ENCODE data around the gene SEMA6C.

SEMA6C gene

GRCh38 chr1:151165738-151166504 lies 19.5 kb upstream of the SEMA6C start, which contains the start of the genes LYSMD1 and SCNM1:
LYSMD1 (minus strand) TSS chr1:151165902; CDS start chr1:151165258, 644 bp downstream.
SCNM1 (plus strand) TSS chr1:151166144; CDS start chr1:151166153, 9 bp downstream.
- TF ChIP-seq CREB5 (CRISPR knock-in tag; IDR thresholded peaks at IDR 0.05; ENCODE audit: low read depth) (no peak), ARNTL (CRISPR knock-in tag; IDR thresholded peaks at IDR 0.05; ENCODE audit: borderline replicate concordance, low read depth) (no peak), ZC3H10 (CRISPR knock-in tag; IDR thresholded peaks at IDR 0.05) (0 out of 2 replicates have a peak, but pooled peaks have one; percentile 61), ZNF70 (CRISPR knock-in tag; IDR thresholded peaks at IDR 0.05) (no peak), CSDC2 (CRISPR knock-in tag; IDR thresholded peaks at IDR 0.05) (no peak), POU6F1 (CRISPR knock-in tag; IDR thresholded peaks at IDR 0.05; ENCODE audit: borderline replicate concordance, low read depth) (peak; percentile 89; the same call in 1 of the 2 replicates), GLIS3 (CRISPR knock-in tag; IDR thresholded peaks at IDR 0.05) (no peak), SNAI2 (CRISPR knock-in tag; IDR thresholded peaks at IDR 0.05) (no peak), TOX (CRISPR knock-in tag; IDR thresholded peaks at IDR 0.05; ENCODE audit: borderline replicate concordance) (no peak; the same call in 1 of the 2 replicates), OSR1 (CRISPR knock-in tag; IDR thresholded peaks at IDR 0.05) (no peak), ZNF8 (CRISPR knock-in tag; IDR thresholded peaks at IDR 0.05) (no peak), RARB (CRISPR knock-in tag; IDR thresholded peaks at IDR 0.05) (no peak; the same call in 1 of the 2 replicates), TSHZ2 (CRISPR knock-in tag; IDR thresholded peaks at IDR 0.05) (peak; percentile 80; the same call in 1 of the 2 replicates), ESRRG (CRISPR knock-in tag; IDR thresholded peaks at IDR 0.05) (no peak), PPARA (CRISPR knock-in tag; IDR thresholded peaks at IDR 0.05; ENCODE audit: borderline replicate concordance) (no peak)
- peak; percentile 96 for ATAC-seq

GRCh38 chr1:151165281-151165737 lies 18.9 kb upstream of the SEMA6C start:
- ATAC-seq = peak; percentile 64
- TF ChIP-seq ZFP30 (CRISPR knock-in tag; IDR thresholded peaks at IDR 0.05) (no peak), BACH2 (CRISPR knock-in tag; IDR thresholded peaks at IDR 0.05; ENCODE audit: borderline replicate concordance) (no peak), TOX (CRISPR knock-in tag; IDR thresholded peaks at IDR 0.05; ENCODE audit: borderline replicate concordance) (no peak), CREB5 (CRISPR knock-in tag; IDR thresholded peaks at IDR 0.05; ENCODE audit: low read depth) (no peak), ISL1 (CRISPR knock-in tag; IDR thresholded peaks at IDR 0.05) (no peak), POU6F1 (CRISPR knock-in tag; IDR thresholded peaks at IDR 0.05; ENCODE audit: borderline replicate concordance, low read depth) (no peak), PATZ1 (CRISPR knock-in tag; IDR thresholded peaks at IDR 0.05; ENCODE audit: borderline replicate concordance) (no peak), OSR1 (CRISPR knock-in tag; IDR thresholded peaks at IDR 0.05) (no peak), ZC3H10 (CRISPR knock-in tag; IDR thresholded peaks at IDR 0.05) (no peak)

Measured in SK-N-SH treated with all-trans-retinoic acid at 6 μM for 48 hours (cell line).